Heart left ventricle (tissue), 13 donors: Measurements from ENCODE around the gene TPD52L2.

Experiments used
- CTCF ChIP-seq, 12 donors: fragments of 200-600 bp; sonication (generic) in 4 of 12; IDR thresholded peaks; one replicate each; pipeline versions ENCODE4 v1.5.0 to v1.8.0; 2018 to 2022; ENCODE audit warnings: antibody characterized with exemption in 12 of 12, mild to moderate bottlenecking in 5 of 12
- POLR2A ChIP-seq, 2 donors: fragments of 450-650 bp; IDR thresholded peaks; one replicate each; pipeline ENCODE4 v1.6.1; 2017; ENCODE audit warnings: antibody characterized with exemption in 2 of 2, mild to moderate bottlenecking in 2 of 2, moderate library complexity in 2 of 2
- donor health status: ischemic (EF 13 %, LVEDD 7.1; RV severe dilation, severe dysfunction).
- donor health status: DM: no; HTN: yes; CAD: no.
- donor health status: DM: no; HTN: no; CAD: no.
- donor health status: ischemic (EF 25% LVEDD 6.9; RV normal size, moderate dysfunction).
- donor health status: ischemic (EF 25% LVEDD 5.7; RV mildly dilated, moderate dysfunction).
- donor health status: ischemic (EF 35%, LVEDD 5.7; RV mildly dilated, moderate dysfunction).
- donor health status: nonischemic (EF 11% LVEDD 7.7; RV severe dilation, severe dysfunction).
- donor health status: DM: yes; HTN: yes; CAD: no.
- donor health status: PGD.
- donor health status: ischemic (EF 29% LVEDD 5.4; RV normal size, mild dysfunction).
- donor health status: nonischemic (EF 23%, LVEDD 6.1; RV moderate dilation, normal function).

DNA sequence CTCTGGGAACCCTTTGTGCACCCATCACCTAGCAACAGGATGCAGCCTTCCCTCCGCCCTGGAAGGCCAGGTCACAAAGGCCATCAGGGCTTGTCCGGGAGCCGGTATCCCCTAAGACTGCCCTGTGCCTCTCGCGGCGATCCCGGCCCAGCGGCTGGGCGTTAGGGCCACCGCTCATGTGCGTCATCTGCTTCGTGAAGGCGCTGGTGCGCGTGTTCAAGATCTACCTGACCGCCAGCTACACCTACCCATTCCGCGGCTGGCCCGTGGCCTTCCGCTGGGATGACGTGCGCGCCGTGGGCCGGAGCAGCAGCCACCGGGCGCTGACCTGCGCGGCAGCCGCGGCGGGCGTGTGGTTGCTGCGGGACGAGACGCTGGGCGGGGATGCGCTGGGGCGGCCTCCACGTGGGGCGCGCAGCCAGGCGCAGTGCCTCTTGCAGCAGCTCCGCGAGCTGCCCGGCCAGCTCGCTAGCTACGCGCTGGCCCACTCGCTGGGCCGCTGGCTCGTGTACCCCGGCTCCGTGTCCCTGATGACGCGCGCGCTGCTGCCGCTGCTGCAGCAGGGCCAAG, 3.6 kb upstream of the TPD52L2 start, which contains the start of gene ABHD16B:
- TF ChIP-seq CTCF (IDR thresholded peaks at IDR 0.05) (no peak), POLR2A (IDR thresholded peaks at IDR 0.05) (no peak)
